Cerebellar nuclear complex (tissue), 1 donor: ENCODE results near the gene LRR1.
"Not testable (repeated sequence)": the region's sequence is repeated elsewhere in the genome, so short reads cannot be mapped to it uniquely, and the experiment has no call there.

Experiments used
- DNase-seq, 2 experiments: peaks; one replicate each; lab custom pipeline; 2025; lab: John Stamatoyannopoulos, UW

LRR1 gene

GRCh38 chr14:49585803-49586672 lies 12.7 kb upstream of the LRR1 start, which contains the start of gene RPS29:
Gene RPS29 (minus strand): TSS chr14:49586380. CDS start chr14:49586346, 34 bp downstream.
- peak; percentile 66 to 85 for DNase-seq

GRCh38 chr14:49586673-49587460 lies 11.9 kb upstream of the LRR1 start:
- peak in 1 of 2 experiments; percentile 11 for DNase-seq

- no peak for DNase-seq
These were observed 9.4 kb upstream of the LRR1 start for GRCh38 chr14:49589387-49589786.

- no peak for DNase-seq
These were observed 5.7 kb upstream of the LRR1 start for GRCh38 chr14:49593016-49593415.

- DNase-seq: no peak
These were observed 4.2 kb upstream of the LRR1 start for GRCh38 chr14:49594347-49595091.

GRCh38 chr14:49598189-49598484 lies 603 bp upstream of the LRR1 start:
- no peak for DNase-seq

- DNase-seq: no peak
These were observed 8.8 kb downstream of the LRR1 start for GRCh38 chr14:49607583-49607982.

- DNase-seq: no peak
These were observed 13.5 kb downstream of the LRR1 start for GRCh38 chr14:49612251-49612650.

GRCh38 chr14:49612671-49613070 lies 13.9 kb downstream of the LRR1 start:
- DNase-seq: no peak

- DNase-seq: no peak
These were observed 15.5 kb downstream of the LRR1 start for GRCh38 chr14:49614196-49614595.

- no peak for DNase-seq
These were observed 17.0 kb downstream of the LRR1 start for GRCh38 chr14:49615776-49616175.

- no peak for DNase-seq
These were observed 19.2 kb downstream of the LRR1 start for GRCh38 chr14:49617852-49618519.

GRCh38 chr14:49619273-49619672 lies 20.5 kb downstream of the LRR1 start:
- not testable (repeated sequence) for DNase-seq

GRCh38 chr14:49619730-49620129 lies 21.0 kb downstream of the LRR1 start:
- no peak for DNase-seq

GRCh38 chr14:49620182-49621113 lies 21.7 kb downstream of the LRR1 start, which contains the start of the genes MGAT2 and RPL36AL:
Gene MGAT2 (plus strand): TSS chr14:49620799. CDS start chr14:49621269, 470 bp downstream.
Gene RPL36AL (minus strand): TSS chr14:49620626. CDS start chr14:49619104, 1,522 bp downstream.
- peak; percentile 83 to 86 for DNase-seq

- no peak for DNase-seq
These were observed 22.6 kb downstream of the LRR1 start for GRCh38 chr14:49621114-49621881.

- no peak for DNase-seq
These were observed 23.4 kb downstream of the LRR1 start for GRCh38 chr14:49622022-49622607.

- no peak for DNase-seq
These were observed 24.6 kb downstream of the LRR1 start for GRCh38 chr14:49623387-49623786.
